BLaER1 (cell line): ENCODE results near the gene TDRD3.

Experiments used
- H3K27ac ChIP-seq: shearing (Covaris generic); formaldehyde crosslinking; 2 replicates; pipeline ENCODE4 v1.8.1; 2022
- H3K27me3 ChIP-seq: shearing (Covaris generic); formaldehyde crosslinking; 2 replicates; pipeline ENCODE4 v1.8.1; 2022
- H3K36me3 ChIP-seq: shearing (Covaris generic); formaldehyde crosslinking; 2 replicates; pipeline ENCODE4 v1.8.1; 2022
- H3K4me1 ChIP-seq: shearing (Covaris generic); formaldehyde crosslinking; 2 replicates; pipeline ENCODE4 v1.8.1; 2022
- H3K4me2 ChIP-seq: shearing (Covaris generic); formaldehyde crosslinking; 2 replicates; pipeline ENCODE4 v1.8.1; 2022
- H3K4me3 ChIP-seq: shearing (Covaris generic); formaldehyde crosslinking; 2 replicates; pipeline ENCODE4 v1.8.1; 2022
- H3K9ac ChIP-seq: shearing (Covaris generic); formaldehyde crosslinking; 2 replicates; pipeline ENCODE4 v1.8.1; 2022
- H3K9me3 ChIP-seq: shearing (Covaris generic); formaldehyde crosslinking; 2 replicates; pipeline ENCODE4 v1.8.1; 2022
- H4K20me1 ChIP-seq: shearing (Covaris generic); formaldehyde crosslinking; 2 replicates; pipeline ENCODE4 v1.8.1; 2022
- Cebpa-rat ChIP-seq: shearing (Covaris generic); IDR thresholded peaks from 2 replicates; pipeline ENCODE4 v1.8.1; 2022

Gene TDRD3

GRCh38 chr13:60412909-60413616 is 16.0 kb downstream of the TDRD3 start:
- H3K9me3 ChIP-seq: peaks cover 22% of the 10 kb centered on the region
- H3K9ac ChIP-seq: no peak overlapping the region
- no peak overlapping the region for H3K4me3 ChIP-seq
- H3K4me1 ChIP-seq: 0 out of 2 replicates have a peak, but pooled peaks cover 3% of the 10 kb centered on the region
- H3K36me3 ChIP-seq: peaks cover 23% of the 10 kb centered on the region
- H3K27me3 ChIP-seq: no peaks in the 10 kb centered on the region
- H3K4me2 ChIP-seq: no peak overlapping the region
- H3K27ac ChIP-seq: no peak overlapping the region
- no peak for TF ChIP-seq Cebpa-rat
- peaks cover 16% of the 10 kb centered on the region; the same call in 1 of the 2 replicates for H4K20me1 ChIP-seq

- TF ChIP-seq Cebpa-rat: no peak
- Histone ChIP-seq H3K27me3 (no peaks in the 10 kb centered on the region), H4K20me1 (peaks cover 16% of the 10 kb centered on the region; the same call in 1 of the 2 replicates), H3K27ac (no peak overlapping the region), H3K4me2 (no peak overlapping the region), H3K4me1 (0 out of 2 replicates have a peak, but pooled peaks cover 3% of the 10 kb centered on the region), H3K9ac (no peak overlapping the region), H3K36me3 (peaks cover 16% of the 10 kb centered on the region), H3K4me3 (no peak overlapping the region), H3K9me3 (peaks cover 15% of the 10 kb centered on the region)
Measured at GRCh38 chr13:60414177-60414576, 17.2 kb downstream of the TDRD3 start.

DNA sequence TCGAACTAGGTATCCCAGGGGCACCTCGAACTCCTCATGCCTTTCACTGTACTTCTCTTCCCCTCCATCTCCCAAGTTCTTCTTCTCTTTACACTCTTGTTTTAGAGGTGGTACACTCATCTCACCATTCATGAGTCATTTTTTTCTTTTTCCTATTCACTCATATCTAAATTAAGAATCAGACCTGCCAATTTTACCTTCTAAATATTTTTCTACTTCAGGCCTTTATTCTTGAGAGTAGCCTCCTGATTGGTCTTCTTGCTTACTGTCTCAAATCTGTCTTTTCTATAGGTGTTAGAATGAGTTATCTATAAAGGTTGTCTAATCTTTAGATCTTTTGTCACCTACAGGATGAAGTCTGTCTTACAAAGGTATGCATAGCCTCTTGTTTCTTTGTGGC is 20.7 kb downstream of the TDRD3 start:
- Histone ChIP-seq H3K9me3 (peaks cover 33% of the 10 kb centered on the region), H3K4me2 (no peak overlapping the region), H3K4me3 (no peak overlapping the region), H3K27ac (no peak overlapping the region), H3K9ac (no peak overlapping the region), H3K36me3 (peaks cover 7% of the 10 kb centered on the region; the same call in 1 of the 2 replicates), H3K4me1 (no peaks in the 10 kb centered on the region), H3K27me3 (no peaks in the 10 kb centered on the region), H4K20me1 (peaks cover 16% of the 10 kb centered on the region; the same call in 1 of the 2 replicates)
- no peak for TF ChIP-seq Cebpa-rat

- Histone ChIP-seq H3K4me1 (no peaks in the 10 kb centered on the region), H3K9ac (no peak overlapping the region), H4K20me1 (peaks cover 16% of the 10 kb centered on the region; the same call in 1 of the 2 replicates), H3K36me3 (peaks cover 7% of the 10 kb centered on the region; the same call in 1 of the 2 replicates), H3K27me3 (no peaks in the 10 kb centered on the region), H3K4me2 (no peak overlapping the region), H3K27ac (no peak overlapping the region), H3K4me3 (no peak overlapping the region), H3K9me3 (peaks cover 33% of the 10 kb centered on the region)
- TF ChIP-seq Cebpa-rat: no peak
Measured at GRCh38 chr13:60418954-60419353, 21.9 kb downstream of the TDRD3 start.

- Histone ChIP-seq H3K4me3 (no peak overlapping the region), H3K27ac (no peak overlapping the region), H3K9ac (no peak overlapping the region), H3K9me3 (peaks cover 17% of the 10 kb centered on the region), H4K20me1 (peaks cover 15% of the 10 kb centered on the region; the same call in 1 of the 2 replicates), H3K27me3 (no peaks in the 10 kb centered on the region), H3K4me2 (no peak overlapping the region), H3K4me1 (no peaks in the 10 kb centered on the region), H3K36me3 (no peaks in the 10 kb centered on the region)
- TF ChIP-seq Cebpa-rat: no peak
Measured at GRCh38 chr13:60425332-60425731, 28.3 kb downstream of the TDRD3 start.

- peaks cover 11% of the 10 kb centered on the region for H3K9me3 ChIP-seq
- H3K27ac ChIP-seq: no peak overlapping the region
- no peaks in the 10 kb centered on the region for H3K36me3 ChIP-seq
- H3K4me2 ChIP-seq: no peak overlapping the region
- TF ChIP-seq Cebpa-rat: no peak
- no peak overlapping the region for H3K9ac ChIP-seq
- peaks cover 15% of the 10 kb centered on the region; the same call in 1 of the 2 replicates for H4K20me1 ChIP-seq
- H3K4me1 ChIP-seq: no peaks in the 10 kb centered on the region
- H3K27me3 ChIP-seq: no peaks in the 10 kb centered on the region
- no peak overlapping the region for H3K4me3 ChIP-seq
Measured at GRCh38 chr13:60426075-60426474, 29.1 kb downstream of the TDRD3 start.

DNA sequence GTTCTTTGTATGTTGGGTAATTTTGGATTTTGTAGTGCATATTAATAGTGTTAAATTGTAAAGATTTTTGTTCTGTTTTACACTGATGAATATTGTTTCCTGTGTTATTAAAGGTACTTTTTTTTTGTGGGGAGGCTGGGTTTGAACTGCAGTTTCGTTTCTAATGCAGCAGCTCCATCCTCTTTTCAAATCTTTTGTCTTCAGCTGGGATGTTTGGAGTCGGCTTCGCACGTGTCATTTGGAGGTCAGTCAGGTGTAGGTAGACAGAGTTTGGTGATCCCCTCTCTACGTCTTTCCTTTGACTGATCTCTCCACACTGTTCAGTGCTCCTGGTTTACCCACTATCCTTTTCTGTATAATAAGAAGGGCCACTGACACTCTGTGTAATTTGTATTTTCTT is 30.3 kb downstream of the TDRD3 start:
- H3K4me3 ChIP-seq: no peak overlapping the region
- peaks cover 15% of the 10 kb centered on the region; the same call in 1 of the 2 replicates for H4K20me1 ChIP-seq
- no peaks in the 10 kb centered on the region for H3K4me1 ChIP-seq
- H3K27me3 ChIP-seq: no peaks in the 10 kb centered on the region
- H3K27ac ChIP-seq: no peak overlapping the region
- H3K4me2 ChIP-seq: no peak overlapping the region
- no peaks in the 10 kb centered on the region for H3K36me3 ChIP-seq
- no peak overlapping the region for H3K9ac ChIP-seq
- no peak for TF ChIP-seq Cebpa-rat
- H3K9me3 ChIP-seq: no peaks in the 10 kb centered on the region

DNA sequence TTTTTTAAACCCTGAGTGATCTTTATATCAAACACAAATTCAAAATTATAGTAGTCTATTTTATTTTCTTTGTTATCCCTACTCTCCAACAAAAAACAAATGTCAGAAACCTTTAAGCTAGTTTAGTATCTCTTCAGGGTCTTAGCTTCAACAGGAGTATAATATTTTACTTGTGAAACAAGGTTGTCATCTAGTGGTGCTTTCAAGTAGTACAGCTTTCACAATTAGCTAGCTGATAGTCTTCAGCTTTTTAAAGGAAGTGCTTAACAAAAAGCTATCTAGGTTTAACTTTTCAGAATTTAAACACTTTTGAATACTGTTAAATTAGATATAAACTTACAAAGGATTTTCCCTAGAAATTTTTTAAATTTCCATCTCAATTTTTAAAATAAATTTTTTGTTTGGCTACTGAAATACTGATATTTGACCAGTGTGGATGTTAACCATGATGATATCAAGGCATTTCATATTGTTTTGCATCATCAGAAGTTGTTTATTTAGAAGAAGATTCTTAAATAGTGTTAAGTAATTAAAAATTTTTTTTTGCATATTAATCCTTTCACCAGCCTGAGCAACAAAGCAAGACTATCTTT is 34.2 kb downstream of the TDRD3 start:
- Histone ChIP-seq H3K4me1 (no peaks in the 10 kb centered on the region), H3K27me3 (no peaks in the 10 kb centered on the region), H3K27ac (no peak overlapping the region), H4K20me1 (peaks cover 15% of the 10 kb centered on the region; the same call in 1 of the 2 replicates), H3K9ac (no peak overlapping the region), H3K4me2 (no peak overlapping the region), H3K4me3 (no peak overlapping the region), H3K9me3 (peaks cover 12% of the 10 kb centered on the region), H3K36me3 (no peaks in the 10 kb centered on the region)
- no peak for TF ChIP-seq Cebpa-rat

DNA sequence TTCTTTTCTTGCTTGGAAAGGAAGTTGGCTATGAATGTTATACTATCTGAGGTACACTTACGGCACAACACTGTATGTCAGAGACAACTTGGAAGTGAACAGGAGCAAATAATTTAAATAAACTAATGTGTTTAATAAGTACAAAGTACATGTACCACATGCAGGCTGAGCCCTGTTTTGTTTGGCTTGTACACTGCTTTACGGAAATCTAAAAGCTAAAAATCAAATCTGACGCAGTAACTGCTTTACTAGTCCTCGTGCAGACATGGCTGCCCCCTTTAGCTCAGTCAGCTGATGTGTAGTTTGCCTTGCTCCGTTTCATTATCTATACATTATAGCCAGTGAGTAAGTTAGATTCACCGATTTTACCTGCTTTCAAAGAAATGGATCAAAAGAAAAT is 36.5 kb downstream of the TDRD3 start:
- TF ChIP-seq Cebpa-rat: no peak
- H3K4me3 ChIP-seq: no peak overlapping the region
- H3K4me1 ChIP-seq: no peaks in the 10 kb centered on the region
- peaks cover 16% of the 10 kb centered on the region for H3K9me3 ChIP-seq
- no peak overlapping the region for H3K9ac ChIP-seq
- H3K27ac ChIP-seq: no peak overlapping the region
- 0 out of 2 replicates have a peak, but pooled peaks cover 3% of the 10 kb centered on the region for H4K20me1 ChIP-seq
- no peaks in the 10 kb centered on the region for H3K36me3 ChIP-seq
- no peak overlapping the region for H3K4me2 ChIP-seq
- H3K27me3 ChIP-seq: no peaks in the 10 kb centered on the region

DNA sequence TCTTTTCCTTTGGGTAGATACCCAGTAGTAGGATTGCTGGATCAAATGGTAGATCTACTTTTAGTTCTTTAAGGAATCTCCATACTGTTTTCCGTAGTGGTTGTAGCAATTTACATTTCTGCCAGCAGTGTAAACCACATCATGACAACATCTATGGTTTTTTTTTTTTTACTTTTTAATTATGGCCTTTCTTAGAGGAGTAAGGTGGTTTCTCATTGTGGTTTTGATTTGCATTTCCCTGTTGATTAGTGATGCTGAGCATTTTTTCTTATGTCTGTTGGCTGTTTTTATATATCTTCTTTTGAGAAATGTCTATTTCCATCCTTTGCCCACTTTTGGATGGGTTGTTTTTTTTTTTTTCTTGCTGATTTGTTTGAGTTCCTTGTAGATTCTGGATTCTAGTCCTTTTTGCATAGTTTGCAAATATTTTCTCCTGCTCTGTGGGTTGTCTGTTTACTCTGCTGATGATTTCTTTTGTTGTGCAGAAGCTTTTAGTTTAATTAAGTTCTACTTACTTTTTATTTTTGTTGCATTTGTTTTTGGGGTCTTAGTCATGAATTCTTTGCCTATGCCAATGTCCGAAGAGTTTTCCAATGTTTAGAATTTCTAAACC is 38.8 kb downstream of the TDRD3 start:
- H3K4me1 ChIP-seq: no peaks in the 10 kb centered on the region
- H3K4me2 ChIP-seq: no peak overlapping the region
- H3K9ac ChIP-seq: no peak overlapping the region
- no peak for TF ChIP-seq Cebpa-rat
- H3K27ac ChIP-seq: no peak overlapping the region
- no peak overlapping the region for H3K4me3 ChIP-seq
- no peaks in the 10 kb centered on the region for H3K27me3 ChIP-seq
- H3K9me3 ChIP-seq: peaks cover 16% of the 10 kb centered on the region
- no peaks in the 10 kb centered on the region for H3K36me3 ChIP-seq
- H4K20me1 ChIP-seq: no peaks in the 10 kb centered on the region
